GM12892 (cell line): Measurements from ENCODE around the gene SEC14L1.

Source experiments
- POLR2A ChIP-seq: IDR thresholded peaks from 2 replicates; pipeline ENCODE4 v1.6.1; 2011; ENCODE audit warnings: low read depth, low read length, control low read depth
- POLR2AphosphoS5 ChIP-seq: IDR thresholded peaks from 2 replicates; pipeline ENCODE4 v1.6.1; 2011; ENCODE audit warnings: low read depth, low read length, control low read depth
- TAF1 ChIP-seq: IDR thresholded peaks from 2 replicates; pipeline ENCODE4 v1.6.1; 2011; ENCODE audit warnings: low read depth, mild to moderate bottlenecking, control low read depth, low read length, borderline replicate concordance

GRCh38 chr17:77227461-77228240 lies 86.9 kb downstream of the SEC14L1 start:
- TF ChIP-seq POLR2AphosphoS5 (no peak), POLR2A (no peak), TAF1 (no peak)
